ENCODE measurements around the gene RFNG. TPM values are rescaled to one million over a fixed set of nuclear protein-coding genes. Genes with fewer than 3 reads are reported as not detected.
A peak's percentile ranks its signal among the peaks of the same experiment; 100 is the strongest.

RFNG gene
- total and polyA plus RNA-seq, 8 donors, result 29.3 to 52.7 (median 45.5) TPM

DNA sequence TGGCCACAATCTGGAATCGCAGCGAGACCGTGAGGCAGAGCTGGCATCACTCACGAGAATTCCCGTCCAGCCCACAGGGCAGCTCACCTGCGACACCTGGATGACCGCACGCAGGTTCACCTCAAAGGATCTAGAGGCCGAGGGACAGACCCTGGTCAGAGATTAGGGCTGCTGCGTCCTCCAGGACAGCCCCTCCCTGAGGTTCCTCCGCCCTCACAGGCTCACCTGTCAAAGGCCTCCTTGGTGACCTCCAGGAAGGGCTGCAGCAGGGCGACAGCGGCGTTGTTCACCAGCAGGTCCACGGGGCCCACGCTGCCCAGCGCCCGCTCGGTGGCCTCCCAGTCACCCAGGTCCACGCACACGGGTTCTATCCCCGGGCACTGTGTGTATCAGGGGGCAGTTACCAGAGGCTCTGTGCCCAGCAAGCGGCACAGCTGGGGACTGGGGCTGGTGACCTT, 14.9 kb downstream of the RFNG start:
- Histone ChIP-seq H3K27me3 (peaks cover 0 to 12% of the 10 kb centered on the region in 2 donors), H3K4me1 (peaks cover 13 to 38% of the 10 kb centered on the region in 2 donors), H3K4me3 (peak overlapping the region; percentile 67 to 78), H3K27ac (peak overlapping the region; percentile 96), H3K36me3 (no peaks in the 10 kb centered on the region), H3K9me3 (no peaks in the 10 kb centered on the region)
- intact Hi-C loops (cut with DNase I), result no loop called here
- TF ChIP-seq, protein P1, sequence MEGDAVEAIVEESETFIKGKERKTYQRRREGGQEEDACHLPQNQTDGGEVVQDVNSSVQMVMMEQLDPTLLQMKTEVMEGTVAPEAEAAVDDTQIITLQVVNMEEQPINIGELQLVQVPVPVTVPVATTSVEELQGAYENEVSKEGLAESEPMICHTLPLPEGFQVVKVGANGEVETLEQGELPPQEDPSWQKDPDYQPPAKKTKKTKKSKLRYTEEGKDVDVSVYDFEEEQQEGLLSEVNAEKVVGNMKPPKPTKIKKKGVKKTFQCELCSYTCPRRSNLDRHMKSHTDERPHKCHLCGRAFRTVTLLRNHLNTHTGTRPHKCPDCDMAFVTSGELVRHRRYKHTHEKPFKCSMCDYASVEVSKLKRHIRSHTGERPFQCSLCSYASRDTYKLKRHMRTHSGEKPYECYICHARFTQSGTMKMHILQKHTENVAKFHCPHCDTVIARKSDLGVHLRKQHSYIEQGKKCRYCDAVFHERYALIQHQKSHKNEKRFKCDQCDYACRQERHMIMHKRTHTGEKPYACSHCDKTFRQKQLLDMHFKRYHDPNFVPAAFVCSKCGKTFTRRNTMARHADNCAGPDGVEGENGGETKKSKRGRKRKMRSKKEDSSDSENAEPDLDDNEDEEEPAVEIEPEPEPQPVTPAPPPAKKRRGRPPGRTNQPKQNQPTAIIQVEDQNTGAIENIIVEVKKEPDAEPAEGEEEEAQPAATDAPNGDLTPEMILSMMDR (IDR thresholded peaks at IDR 0.05), result no peak
- ATAC-seq (no peak), DNase-seq (no peak)

DNA sequence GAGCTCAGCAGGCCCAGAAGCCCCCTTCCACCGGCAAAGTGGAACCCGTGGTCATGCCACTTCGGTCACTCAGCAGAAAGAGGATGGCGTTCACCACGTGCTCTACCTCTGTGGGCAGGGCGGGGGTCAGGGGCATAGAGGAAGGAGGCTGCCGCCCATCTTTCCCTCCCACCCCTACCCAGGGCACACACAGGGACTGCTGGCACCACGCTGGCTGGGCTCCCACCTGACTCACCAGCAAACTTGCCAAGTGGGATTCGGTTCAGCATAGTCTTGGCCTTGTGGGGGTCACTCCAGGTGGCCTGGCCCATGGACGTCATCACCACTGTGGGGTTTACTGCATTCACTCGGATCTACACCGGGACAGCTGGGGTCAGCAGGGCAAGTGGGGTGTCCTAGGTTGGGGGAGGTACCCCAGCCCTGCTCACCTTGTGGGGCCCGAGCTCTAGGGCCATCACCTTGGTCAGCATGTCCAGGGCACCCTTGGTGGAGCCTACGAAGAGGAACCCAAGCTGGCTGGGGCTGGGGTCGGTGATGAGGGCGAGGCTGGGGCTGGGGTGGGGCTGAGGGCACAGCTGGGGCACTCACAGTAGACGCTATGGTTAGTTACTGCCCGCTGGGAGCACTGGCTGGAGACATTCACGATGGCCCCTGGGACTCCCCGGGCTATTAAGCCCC, 15.5 kb downstream of the RFNG start:
- DNase-seq (no peak), ATAC-seq (no peak)
- Histone ChIP-seq H3K27me3 (peaks cover 0 to 12% of the 10 kb centered on the region in 2 donors), H3K36me3 (no peaks in the 10 kb centered on the region), H3K4me1 (peaks cover 13 to 40% of the 10 kb centered on the region in 2 donors), H3K4me3 (peak overlapping the region; percentile 67 to 78), H3K27ac (no peak overlapping the region), H3K9me3 (no peaks in the 10 kb centered on the region)
- intact Hi-C loops (cut with DNase I), result no loop called here
- TF ChIP-seq, protein P1 (IDR thresholded peaks at IDR 0.05), result no peak

- TF ChIP-seq, protein P1 (IDR thresholded peaks at IDR 0.05), result no peak
- no peaks in the 10 kb centered on the region for H3K9me3 ChIP-seq
- peaks cover 0 to 12% of the 10 kb centered on the region in 2 donors for H3K27me3 ChIP-seq
- no peak overlapping the region for H3K4me3 ChIP-seq
- H3K36me3 ChIP-seq, result no peaks in the 10 kb centered on the region
- H3K4me1 ChIP-seq, result peaks cover 13 to 46% of the 10 kb centered on the region in 2 donors
- DNase-seq (no peak), ATAC-seq (no peak)
- no peak overlapping the region for H3K27ac ChIP-seq
- intact Hi-C loops (cut with DNase I), result no loop called here
Observed at GRCh38 chr17:82035488-82035887, 16.1 kb downstream of the RFNG start.

GRCh38 chr17:82034371-82035011, 17.1 kb downstream of the RFNG start:
- no peak overlapping the region for H3K27ac ChIP-seq
- no peaks in the 10 kb centered on the region for H3K9me3 ChIP-seq
- no peak for DNase-seq
- no peak for ATAC-seq
- H3K36me3 ChIP-seq, result no peaks in the 10 kb centered on the region
- TF ChIP-seq, protein P1 (IDR thresholded peaks at IDR 0.05), result no peak
- intact Hi-C loops (cut with DNase I), result no loop called here
- peaks cover 0 to 12% of the 10 kb centered on the region in 2 donors for H3K27me3 ChIP-seq
- peaks cover 18 to 56% of the 10 kb centered on the region in 2 donors for H3K4me1 ChIP-seq
- no peak overlapping the region for H3K4me3 ChIP-seq

DNA sequence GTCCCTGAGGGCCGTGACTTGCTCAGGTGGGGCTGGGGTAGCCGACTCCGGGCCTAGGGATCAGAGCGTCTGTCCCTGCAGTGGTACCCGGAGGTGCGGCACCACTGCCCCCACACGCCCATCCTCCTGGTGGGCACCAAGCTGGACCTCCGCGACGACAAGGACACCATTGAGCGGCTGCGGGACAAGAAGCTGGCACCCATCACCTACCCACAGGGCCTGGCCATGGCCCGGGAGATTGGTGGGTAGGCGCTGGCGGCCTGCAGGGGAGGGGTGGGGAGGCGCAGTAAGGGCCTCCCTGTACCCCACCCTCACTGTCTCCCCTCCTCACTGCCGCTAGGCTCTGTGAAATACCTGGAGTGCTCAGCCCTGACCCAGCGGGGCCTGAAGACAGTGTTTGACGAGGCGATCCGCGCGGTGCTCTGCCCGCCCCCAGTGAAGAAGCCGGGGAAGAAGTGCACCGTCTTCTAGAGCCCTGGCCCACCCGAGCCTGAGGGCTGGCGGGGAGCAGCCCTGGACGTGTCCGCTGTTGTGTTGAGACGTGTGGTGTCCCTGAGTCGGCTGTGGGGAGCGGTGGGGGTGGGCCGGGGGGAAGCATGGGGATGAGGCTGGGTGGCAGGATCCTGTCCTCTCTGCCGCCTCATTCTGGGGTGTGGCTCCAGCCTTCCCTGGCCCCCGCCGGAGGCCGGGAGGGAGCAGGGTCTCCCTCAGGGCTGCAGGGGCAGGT, 18.1 kb downstream of the RFNG start:
- Histone ChIP-seq H3K4me1 (peaks cover 18 to 54% of the 10 kb centered on the region in 2 donors), H3K27ac (no peak overlapping the region), H3K4me3 (no peak overlapping the region), H3K27me3 (peaks cover 0 to 12% of the 10 kb centered on the region in 2 donors), H3K9me3 (no peaks in the 10 kb centered on the region), H3K36me3 (peaks cover 0 to 2% of the 10 kb centered on the region in 2 donors)
- ATAC-seq, result no peak
- TF ChIP-seq, protein P1 (IDR thresholded peaks at IDR 0.05), result no peak
- no peak for DNase-seq
- intact Hi-C loops (cut with DNase I), result no loop called here
